H1 (cell line): ENCODE data around the gene SPPL3. TPM values are rescaled to one million over a fixed set of nuclear protein-coding genes. Genes with fewer than 3 reads are reported as not detected.

ENCODE experiments used
- CTCF ChIA-PET: fragments of 300-600 bp; sonication (Branson Sonifier 250); formaldehyde crosslinking; loops from one replicate; lab custom pipeline; 2021; ENCODE audit not compliant: partially characterized antibody; lab: Charles Lee
- POLR2A ChIA-PET: fragments of 300-600 bp; sonication (Branson Sonifier 250); formaldehyde crosslinking; loops from one replicate; lab custom pipeline; 2021; ENCODE audit warnings: inconsistent platforms; ENCODE audit not compliant: partially characterized antibody; lab: Charles Lee
- DNase-seq, 2 experiments: peaks; one replicate each; pipeline versions ENCODE4 v3.0.0 to v3.0.0-alpha.2; 2010 to 2022; ENCODE audit warnings: low spot score in 2 of 2, low read depth in 1 of 2, mixed read lengths in 1 of 2
- FAIRE-seq: peaks from 2 replicates; lab custom pipeline; 2011; peaks lifted over from hg19 to GRCh38; lab: Jason Lieb, UNC
- H2AFZ ChIP-seq: 2 replicates; pipeline ENCODE4 v1.8.1; 2012; ENCODE audit warnings: low read length, inconsistent platforms
- H2AK5ac ChIP-seq: 2 replicates; pipeline ENCODE4 v1.6.1; 2013; ENCODE audit warnings: low read depth, low read length
- H2BK120ac ChIP-seq: replicated peaks from 2 replicates; pipeline ENCODE3; 2013; ENCODE audit warnings: low read depth, low read length, inconsistent platforms
- H2BK12ac ChIP-seq: 2 replicates; pipeline ENCODE4 v1.6.1; 2013; ENCODE audit warnings: low read depth, low read length
- H2BK15ac ChIP-seq: 2 replicates; pipeline ENCODE4 v1.6.1; 2013; ENCODE audit warnings: low read length
- H2BK20ac ChIP-seq: 2 replicates; pipeline ENCODE4 v1.6.1; 2013; ENCODE audit warnings: low read length
- H2BK5ac ChIP-seq: 2 replicates; pipeline ENCODE4 v1.6.1; 2013; ENCODE audit warnings: low read depth, low read length
- H3K14ac ChIP-seq: 2 replicates; pipeline ENCODE4 v1.6.1; 2013; ENCODE audit warnings: inconsistent platforms; ENCODE audit not compliant: insufficient read length
- H3K18ac ChIP-seq: 2 replicates; pipeline ENCODE4 v1.6.1; 2013; ENCODE audit warnings: low read length; ENCODE audit errors: extremely low read depth
- H3K23ac ChIP-seq: 2 replicates; pipeline ENCODE4 v1.6.1; 2013; ENCODE audit warnings: inconsistent platforms; ENCODE audit not compliant: insufficient read length
- H3K23me2 ChIP-seq: 2 replicates; pipeline ENCODE4 v1.6.1; 2013; ENCODE audit warnings: low read depth, low read length
- H3K27ac ChIP-seq: 2 replicates; pipeline ENCODE4 v1.6.1; 2011; ENCODE audit warnings: low read depth, low read length, inconsistent platforms
- H3K27me3 ChIP-seq, 4 experiments: replicated peaks in 1 of 4; 1 replicate in 1 of 4; 2 replicates in 3 of 4; pipeline versions ENCODE4 v1.6.1 to v1.8.1; 2011 to 2013; ENCODE audit warnings: low read length in 3 of 4, mild to moderate bottlenecking in 3 of 4, inconsistent platforms in 2 of 4, mixed read lengths in 2 of 4, moderate library complexity in 1 of 4; ENCODE audit not compliant: control insufficient read depth in 3 of 4, insufficient read depth in 3 of 4; ENCODE audit errors: extremely low read depth in 1 of 4
- H3K36me3 ChIP-seq, 4 experiments: 2 replicates each; pipeline versions ENCODE4 v1.6.1 to v1.8.1; 2011 to 2013; ENCODE audit warnings: mild to moderate bottlenecking in 4 of 4, low read length in 3 of 4, moderate library complexity in 2 of 4, control low read depth in 1 of 4, inconsistent platforms in 1 of 4; ENCODE audit not compliant: insufficient read depth in 4 of 4, control insufficient read depth in 2 of 4
- H3K4ac ChIP-seq: replicated peaks from 2 replicates; pipeline ENCODE3; 2013; ENCODE audit warnings: low read length, low read depth, mixed read lengths, inconsistent platforms; ENCODE audit not compliant: insufficient read length
- H3K4me1 ChIP-seq, 4 experiments: replicated peaks in 1 of 4; 1 replicate in 1 of 4; 2 replicates in 3 of 4; pipeline versions ENCODE4 v1.6.1 to v1.8.1; 2011 to 2013; ENCODE audit warnings: low read length in 3 of 4, inconsistent platforms in 2 of 4, mixed read lengths in 1 of 4; ENCODE audit not compliant: insufficient read depth in 4 of 4, control insufficient read depth in 3 of 4
- H3K4me2 ChIP-seq, 2 experiments: 2 replicates each; pipeline versions ENCODE4 v1.6.1 to v1.8.1; 2011 to 2013; ENCODE audit warnings: low read depth in 2 of 2, low read length in 2 of 2, control low read depth in 1 of 2, inconsistent platforms in 1 of 2, mild to moderate bottlenecking in 1 of 2; ENCODE audit not compliant: insufficient read depth in 1 of 2
- H3K4me3 ChIP-seq, 4 experiments: fragments of 200-600, 300-600 bp in 1 of 4; sonication (generic), shearing (Covaris generic), sonication (Bioruptor Twin) in 1 of 4; 2 replicates each; pipeline versions ENCODE4 v1.5.1 to v1.8.1; 2011 to 2016; ENCODE audit warnings: low read length in 4 of 4, low read depth in 3 of 4, control low read depth in 2 of 4, inconsistent platforms in 2 of 4, mild to moderate bottlenecking in 2 of 4, mixed read lengths in 1 of 4, moderate library complexity in 1 of 4; ENCODE audit not compliant: insufficient read depth in 2 of 4; ENCODE audit errors: extremely low read depth in 1 of 4
- H3K56ac ChIP-seq: replicated peaks from 2 replicates; pipeline ENCODE3; 2013; ENCODE audit warnings: low read depth, mild to moderate bottlenecking, mixed read lengths, low read length, inconsistent platforms; ENCODE audit not compliant: insufficient read length
- H3K79me1 ChIP-seq: 2 replicates; pipeline ENCODE4 v1.6.1; 2013; ENCODE audit warnings: low read depth, low read length, control low read depth
- H3K79me2 ChIP-seq, 2 experiments: 2 replicates each; pipeline versions ENCODE4 v1.6.1 to v1.8.1; 2012 to 2013; ENCODE audit warnings: low read length in 2 of 2, mild to moderate bottlenecking in 2 of 2, inconsistent platforms in 1 of 2; ENCODE audit not compliant: insufficient read depth in 2 of 2, control insufficient read depth in 1 of 2
- H3K9ac ChIP-seq, 4 experiments: replicated peaks in 1 of 4; 1 replicate in 1 of 4; 2 replicates in 3 of 4; pipeline versions ENCODE4 v1.6.1 to v1.8.1; 2011 to 2013; ENCODE audit warnings: low read depth in 3 of 4, low read length in 3 of 4, control low read depth in 2 of 4, mild to moderate bottlenecking in 2 of 4, moderate library complexity in 2 of 4, inconsistent platforms in 1 of 4; ENCODE audit errors: extremely low read depth in 1 of 4
- H3K9me3 ChIP-seq, 2 experiments: 2 replicates each; pipeline versions ENCODE4 v1.6.1 to v1.8.1; 2012 to 2013; ENCODE audit warnings: mild to moderate bottlenecking in 2 of 2, moderate library complexity in 2 of 2, control low read depth in 1 of 2, inconsistent platforms in 1 of 2, low read depth in 1 of 2, low read length in 1 of 2, mixed read lengths in 1 of 2; ENCODE audit not compliant: insufficient read depth in 2 of 2
- H4K20me1 ChIP-seq, 2 experiments: replicated peaks in 1 of 2; 2 replicates each; pipeline versions ENCODE3 to v1.8.1; 2011 to 2013; ENCODE audit warnings: inconsistent platforms in 2 of 2, low read length in 2 of 2, mild to moderate bottlenecking in 1 of 2; ENCODE audit not compliant: insufficient read depth in 2 of 2, control insufficient read depth in 1 of 2
- H4K5ac ChIP-seq: 2 replicates; pipeline ENCODE4 v1.6.1; 2013; ENCODE audit warnings: low read length, low read depth, mixed read lengths, inconsistent platforms; ENCODE audit not compliant: insufficient read length
- H4K8ac ChIP-seq: 2 replicates; pipeline ENCODE4 v1.8.0; 2013; ENCODE audit warnings: mild to moderate bottlenecking, moderate library complexity, low read length, inconsistent platforms; ENCODE audit not compliant: insufficient read depth; ENCODE audit errors: extremely low read depth
- H4K91ac ChIP-seq: replicated peaks from 2 replicates; pipeline ENCODE3; 2013; ENCODE audit warnings: low read length, mixed read lengths, inconsistent platforms; ENCODE audit not compliant: insufficient read length
- ASH2L ChIP-seq: fragments of 200-600, 300-600 bp; sonication (generic); IDR thresholded peaks from one replicate; pipeline ENCODE4 v1.7.1; 2017; ENCODE audit warnings: low read length
- BACH1 ChIP-seq: IDR thresholded peaks from 2 replicates; pipeline ENCODE4 v1.6.1; 2012; ENCODE audit warnings: low read length, improper control_type of control experiment
- BRCA1 ChIP-seq: IDR thresholded peaks from 2 replicates; pipeline ENCODE4 v1.6.1; 2012; ENCODE audit warnings: low read depth, low read length, improper control_type of control experiment
- EGR1 ChIP-seq: IDR thresholded peaks from 2 replicates; pipeline ENCODE4 v1.6.1; 2011; ENCODE audit warnings: low read depth, low read length, borderline replicate concordance
- FOSL1 ChIP-seq: IDR thresholded peaks from 2 replicates; pipeline ENCODE4 v1.6.1; 2011; ENCODE audit warnings: mild to moderate bottlenecking, low read depth, low read length, moderate library complexity; ENCODE audit not compliant: insufficient read depth
- GTF2F1 ChIP-seq: IDR thresholded peaks from 2 replicates; pipeline ENCODE4 v1.6.1; 2012; ENCODE audit warnings: low read depth, low read length, improper control_type of control experiment, borderline replicate concordance
- HDAC2 ChIP-seq, 2 experiments: fragments of 300-600 bp in 1 of 2; sonication (generic) in 1 of 2; IDR thresholded peaks; 2 replicates each; pipeline ENCODE4 v1.6.1; 2011 to 2012; ENCODE audit warnings: low read depth in 2 of 2, low read length in 2 of 2, mild to moderate bottlenecking in 2 of 2, moderate library complexity in 2 of 2, borderline replicate concordance in 1 of 2, inconsistent platforms in 1 of 2
- KDM1A ChIP-seq: fragments of 200-600, 300-600 bp; sonication (generic); IDR thresholded peaks from 2 replicates; pipeline ENCODE4 v1.7.1; 2016; ENCODE audit warnings: mild to moderate bottlenecking, low read length, borderline replicate concordance
- MAFK ChIP-seq: IDR thresholded peaks from 2 replicates; pipeline ENCODE4 v1.6.1; 2012; ENCODE audit warnings: low read depth, mild to moderate bottlenecking, improper control_type of control experiment, low read length
- POLR2A ChIP-seq, 2 experiments: IDR thresholded peaks; 1 replicate in 1 of 2; 2 replicates in 1 of 2; pipeline ENCODE4 v1.6.1; 2011; ENCODE audit warnings: low read depth in 2 of 2, low read length in 2 of 2, mild to moderate bottlenecking in 2 of 2; ENCODE audit errors: control extremely low read depth in 1 of 2
- POU5F1 ChIP-seq: IDR thresholded peaks from 2 replicates; pipeline ENCODE4 v1.6.1; 2011; ENCODE audit warnings: low read depth, mild to moderate bottlenecking, low read length, moderate library complexity
- RAD21 ChIP-seq, 2 experiments: IDR thresholded peaks in 1 of 2; conservative IDR thresholded peaks in 1 of 2; 2 replicates each; pipeline ENCODE4 v1.6.1; 2011; ENCODE audit warnings: low read depth in 2 of 2, low read length in 2 of 2, improper control_type of control experiment in 1 of 2, inconsistent platforms in 1 of 2, mild to moderate bottlenecking in 1 of 2, moderate library complexity in 1 of 2
- SRF ChIP-seq: IDR thresholded peaks from 2 replicates; pipeline ENCODE4 v1.6.1; 2011; ENCODE audit warnings: mild to moderate bottlenecking, low read depth, low read length, moderate library complexity
- TCF12 ChIP-seq: IDR thresholded peaks from 2 replicates; pipeline ENCODE4 v1.6.1; 2011; ENCODE audit warnings: low read depth, mild to moderate bottlenecking, low read length
- ZNF274 ChIP-seq: IDR thresholded peaks from 2 replicates; pipeline ENCODE4 v1.7.0; 2012; ENCODE audit warnings: low read length, borderline replicate concordance; ENCODE audit errors: extremely low read depth
- WGBS, 2 experiments: shearing (Covaris generic) in 1 of 2; methylation state at CpG; one replicate each; pipeline versions ENCODE4 v1.1.6 to v1.1.7; 2013 to 2015; ENCODE audit warnings: low lambda C conversion rate in 2 of 2, mixed read lengths in 2 of 2, inconsistent platforms in 1 of 2, low coverage in 1 of 2, missing lambda C conversion rate in 1 of 2; ENCODE audit not compliant: insufficient replicate concordance in 2 of 2, insufficient coverage in 1 of 2, insufficient read length in 1 of 2; ENCODE audit errors: extremely low coverage in 1 of 2, missing lambda C conversion rate in 1 of 2; 5-methylcytosine and 5-hydroxymethylcytosine counted together
- polyA plus RNA-seq, 7 experiments: library from polyadenylated mRNA; depleted of rRNA in 3 of 7; stranded (reverse) in 5 of 7; unstranded in 2 of 7; fragments of >200 nt in 5 of 7; fragments of 200-250 nt in 2 of 7; gene quantifications; 1 replicate in 5 of 7; 2 replicates in 1 of 7; 4 replicates in 1 of 7; pipeline versions ENCODE4 v1.2.1 to v1.2.3, GENCODE V29; 2011 to 2013; ENCODE audit warnings: missing spikeins in 2 of 7, mixed read lengths in 2 of 7
- total RNA-seq: library from RNA; stranded (reverse); fragmentation: NEBNext Ultra II Directional; extraction: Animal tissue kit (Norgen Biotek cat#: 25700); gene quantifications from 2 replicates; pipeline ENCODE4 v1.2.1, GENCODE V29; 2021

Gene SPPL3
- total and polyA plus RNA-seq, 2 of the 8 experiments (the other 6 are each of a cell fraction or from before 2014, with no cell fraction given): 27.3 to 48.4 TPM

- Histone ChIP-seq H2AFZ (no peak overlapping the region), H3K9ac (no peak overlapping the region), H3K27me3 (no peaks in the 10 kb centered on the region), H3K14ac (no peak overlapping the region), H3K18ac (no peak overlapping the region), H3K4me2 (no peak overlapping the region), H3K79me2 (peaks cover 0 to 6% of the 10 kb centered on the region in 2 experiments; a peak in 1 of 4 replicates), H2BK15ac (no peak overlapping the region), H3K23ac (no peak overlapping the region), H3K4ac (no peak overlapping the region), H4K20me1 (peaks cover 2 to 9% of the 10 kb centered on the region in 2 experiments), H3K4me1 (no peaks in the 10 kb centered on the region), H2AK5ac (no peak overlapping the region), H3K9me3 (no peaks in the 10 kb centered on the region), H3K23me2 (no peaks in the 10 kb centered on the region), H3K27ac (no peak overlapping the region), H4K5ac (no peak overlapping the region), H3K36me3 (peaks cover 45 to 86% (median 77%) of the 10 kb centered on the region in 4 experiments), H3K56ac (no peak overlapping the region), H3K4me3 (no peak overlapping the region), H4K91ac (no peak overlapping the region), H2BK20ac (no peak overlapping the region), H2BK120ac (no peak overlapping the region), H2BK12ac (no peak overlapping the region), H4K8ac (no peak overlapping the region), H3K79me1 (0 out of 2 replicates have a peak, but pooled peaks cover 5% of the 10 kb centered on the region), H2BK5ac (no peak overlapping the region)
- DNase-seq (no peak), FAIRE-seq (no peak)
- ChIA-PET POLR2A (interaction anchor here (1.0 kb wide), 1 partner anchor 9 kb away, joined by 3 read pairs; no protein-coding TSS in a partner anchor), CTCF (no interaction called here)
- WGBS, 2 experiments: 92% methylated on average over 9 of the region's 9 CpGs; no CpG with 5 or more reads in 1 of the 2 experiments
- no peak for TF ChIP-seq FOSL1
- no peak for TF ChIP-seq MAFK
- TF ChIP-seq POU5F1: no peak
- no peak for TF ChIP-seq TCF12
- TF ChIP-seq POLR2A (IDR thresholded peaks at IDR 0.05; ENCODE audit: control extremely low read depth in 1 of 2, low read depth in 2 of 2, low read length in 2 of 2): no peak
- no peak for TF ChIP-seq BACH1
- TF ChIP-seq RAD21 (IDR thresholded peaks at IDR 0.05 in 1 of 2, conservative IDR thresholded peaks at IDR 0.05 in 1 of 2; ENCODE audit: low read depth in 2 of 2, low read length in 2 of 2): no peak
- no peak for TF ChIP-seq ASH2L
- TF ChIP-seq EGR1: no peak
- no peak for TF ChIP-seq HDAC2 (IDR thresholded peaks at IDR 0.05; ENCODE audit: borderline replicate concordance in 1 of 2, low read depth in 2 of 2, low read length in 2 of 2)
- no peak for TF ChIP-seq KDM1A
- no peak for TF ChIP-seq GTF2F1
- TF ChIP-seq BRCA1: no peak
- TF ChIP-seq SRF: no peak
- no peak for TF ChIP-seq ZNF274
Observed at GRCh38 chr12:120718055-120718454, 186.1 kb downstream of the SPPL3 start.
